SK-N-SH (cell line): Measurements from ENCODE around the gene VPREB1. TPM values are rescaled to one million over a fixed set of nuclear protein-coding genes. Genes with fewer than 3 reads are reported as not detected.
"Not testable (repeated sequence)": the region's sequence is repeated elsewhere in the genome, so short reads cannot be mapped to it uniquely, and the experiment has no call there.

Experiments used
- CTCF ChIA-PET: fragments of 300-600, 350-600 bp; formaldehyde crosslinking; extraction: SDS; loops from one replicate; lab custom pipeline; 2021; lab: Yijun Ruan, JAX
- POLR2A ChIA-PET: fragments of 350-600 bp; sonication (Branson Sonifier 250); formaldehyde crosslinking; extraction: SDS; loops from one replicate; lab custom pipeline; 2020; ENCODE audit warnings: antibody characterized with exemption, inconsistent platforms; lab: Yijun Ruan, JAX
- DNase-seq: peaks from one replicate; pipeline ENCODE4 v3.0.0; 2012
- H2AFZ ChIP-seq: fragments of 200-600 bp; sonication (generic); 2 replicates; pipeline ENCODE4 v1.8.1; 2016; ENCODE audit warnings: antibody characterized with exemption, mild to moderate bottlenecking, low read depth
- H3F3A ChIP-seq: fragments of 200-600 bp; sonication (generic); replicated peaks from 2 replicates; pipeline ENCODE3; 2016; ENCODE audit warnings: antibody characterized with exemption, mild to moderate bottlenecking; ENCODE audit not compliant: insufficient read depth
- H3K27ac ChIP-seq, 2 experiments: fragments of 200-500 bp in 1 of 2; fragments of 200-600 bp in 1 of 2; sonication (Bioruptor generic) in 1 of 2; sonication (generic), shearing (Covaris generic) in 1 of 2; 2 replicates each; pipeline versions ENCODE4 v1.5.1 to v1.6.1; 2014 to 2016; ENCODE audit warnings: low read depth in 2 of 2, inconsistent platforms in 1 of 2, low read length in 1 of 2, mild to moderate bottlenecking in 1 of 2, mixed read lengths in 1 of 2
- H3K27me3 ChIP-seq: fragments of 200-600 bp; sonication (generic), shearing (Covaris generic); 2 replicates; pipeline ENCODE4 v1.6.1; 2016; ENCODE audit warnings: mixed run types; ENCODE audit not compliant: insufficient read depth
- H3K36me3 ChIP-seq, 2 experiments: fragments of 200-500 bp in 1 of 2; fragments of 200-600 bp in 1 of 2; sonication (Bioruptor generic) in 1 of 2; sonication (generic) in 1 of 2; replicated peaks in 1 of 2; 2 replicates each; pipeline versions ENCODE3 to v1.5.1; 2014 to 2016; ENCODE audit warnings: low read length in 1 of 2, mild to moderate bottlenecking in 1 of 2; ENCODE audit not compliant: insufficient read depth in 2 of 2, control insufficient read depth in 1 of 2
- H3K4me1 ChIP-seq, 2 experiments: fragments of 200-500 bp in 1 of 2; fragments of 200-600 bp in 1 of 2; sonication (Bioruptor generic) in 1 of 2; sonication (generic), shearing (Covaris generic) in 1 of 2; 2 replicates each; pipeline versions ENCODE4 v1.5.1 to v1.6.1; 2014 to 2016; ENCODE audit warnings: low read depth in 1 of 2, low read length in 1 of 2, mixed run types in 1 of 2; ENCODE audit not compliant: insufficient read depth in 2 of 2, control insufficient read depth in 1 of 2
- H3K4me2 ChIP-seq: fragments of 200-600 bp; sonication (generic), shearing (Covaris generic); 2 replicates; pipeline ENCODE4 v1.6.1; 2017; ENCODE audit warnings: mixed run types
- H3K4me3 ChIP-seq, 2 experiments: fragments of 200-500 bp in 1 of 2; fragments of 200-600 bp in 1 of 2; sonication (Bioruptor generic) in 1 of 2; sonication (generic), shearing (Covaris generic) in 1 of 2; 2 replicates each; pipeline versions ENCODE4 v1.5.1 to v1.8.1; 2014 to 2016; ENCODE audit warnings: low read depth in 2 of 2, inconsistent platforms in 1 of 2, low read length in 1 of 2, mild to moderate bottlenecking in 1 of 2, mixed read lengths in 1 of 2, moderate library complexity in 1 of 2
- H3K79me2 ChIP-seq: fragments of 200-600 bp; sonication (generic); 2 replicates; pipeline ENCODE4 v1.8.1; 2017; ENCODE audit warnings: mild to moderate bottlenecking; ENCODE audit not compliant: insufficient read depth
- H3K9ac ChIP-seq: fragments of 200-600 bp; sonication (generic); 2 replicates; pipeline ENCODE4 v1.6.1; 2017; ENCODE audit warnings: mixed run types
- H3K9me2 ChIP-seq: fragments of 200-600 bp; sonication (generic); 2 replicates; pipeline ENCODE4 v1.6.1; 2017; ENCODE audit warnings: mixed run types
- H3K9me3 ChIP-seq: fragments of 200-600 bp; sonication (generic); 2 replicates; pipeline ENCODE4 v1.6.1; 2017; ENCODE audit warnings: mixed run types, mild to moderate bottlenecking, moderate library complexity
- H4K20me1 ChIP-seq: fragments of 200-600 bp; sonication (generic); 2 replicates; pipeline ENCODE4 v1.6.1; 2017; ENCODE audit warnings: mild to moderate bottlenecking, mixed run types; ENCODE audit not compliant: insufficient read depth
- EZH2phosphoT487 ChIP-seq: fragments of 200-600 bp; sonication (generic); IDR thresholded peaks from 2 replicates; pipeline ENCODE4 v1.6.1; 2017; ENCODE audit warnings: low read depth, mixed run types, mild to moderate bottlenecking, antibody characterized with exemption, moderate library complexity, borderline replicate concordance
- FOSL2 ChIP-seq: IDR thresholded peaks from 2 replicates; pipeline ENCODE4 v1.4.0; 2012; ENCODE audit warnings: low read depth, mild to moderate bottlenecking, moderate library complexity, borderline replicate concordance
- GATA2 ChIP-seq: sonication (generic); formaldehyde crosslinking; IDR thresholded peaks from 2 replicates; pipeline ENCODE4 v1.5.0; 2020; ENCODE audit warnings: mild to moderate bottlenecking, missing genetic modification reagents
- IRF3 ChIP-seq: fragments of 150-350 bp; IDR thresholded peaks from 2 replicates; pipeline ENCODE4 v1.6.1; 2016; ENCODE audit warnings: mild to moderate bottlenecking, low read depth, low read length
- POLR2AphosphoS5 ChIP-seq: IDR thresholded peaks from 2 replicates; pipeline ENCODE4 v1.6.1; 2012; ENCODE audit warnings: low read depth, low read length
- REST ChIP-seq: IDR thresholded peaks from 2 replicates; pipeline ENCODE4 v1.6.1; 2012; ENCODE audit warnings: mild to moderate bottlenecking, low read depth, low read length, moderate library complexity
- SIN3A ChIP-seq: IDR thresholded peaks from 2 replicates; pipeline ENCODE4 v1.6.1; 2012; ENCODE audit warnings: low read depth, mild to moderate bottlenecking, low read length, moderate library complexity, borderline replicate concordance
- TCF12 ChIP-seq: IDR thresholded peaks from 2 replicates; pipeline ENCODE4 v1.4.0; 2012
- USF2 ChIP-seq: fragments of 150-350 bp; IDR thresholded peaks from 2 replicates; pipeline ENCODE4 v1.6.1; 2017; ENCODE audit warnings: antibody characterized with exemption, low read length, low read depth, borderline replicate concordance
- WGBS: methylation state at CpG from one replicate; pipeline ENCODE4 v1.1.6; 2017; ENCODE audit warnings: low lambda C conversion rate; 5-methylcytosine and 5-hydroxymethylcytosine counted together
- polyA plus RNA-seq, 3 experiments: library from polyadenylated mRNA; depleted of rRNA; stranded (reverse); fragments of >200 nt; gene quantifications; 2 replicates each; pipeline ENCODE4 v1.2.3, GENCODE V29; 2012

The VPREB1 gene
- polyA plus RNA-seq, 1 of the 3 experiments (the other 2 are of a cell fraction) = not detected

- Histone ChIP-seq H2AFZ (no peak overlapping the region), H3K27ac (no peak overlapping the region), H3K4me2 (no peak overlapping the region), H3K9me3 (no peaks in the 10 kb centered on the region), H3K79me2 (no peaks in the 10 kb centered on the region), H3K4me1 (no peaks in the 10 kb centered on the region), H3F3A (no peaks in the 10 kb centered on the region), H3K27me3 (peaks cover 5% of the 10 kb centered on the region; the same call in 1 of the 2 replicates), H3K36me3 (no peaks in the 10 kb centered on the region), H3K4me3 (no peak overlapping the region), H4K20me1 (no peaks in the 10 kb centered on the region), H3K9ac (no peak overlapping the region), H3K9me2 (no peaks in the 10 kb centered on the region)
- 17% methylated on average over 3 of the region's 3 CpGs for WGBS
- no peak for DNase-seq
- POLR2A ChIA-PET = no interaction called here
- TF ChIP-seq FOSL2 = no peak
- no peak for TF ChIP-seq REST
- TF ChIP-seq GATA2 (CRISPR knock-in tag) = no peak
- no peak for TF ChIP-seq USF2
- no peak for TF ChIP-seq EZH2phosphoT487
- TF ChIP-seq TCF12 = no peak
- no peak for TF ChIP-seq POLR2AphosphoS5
- TF ChIP-seq IRF3 = no peak
- no peak for TF ChIP-seq SIN3A
- CTCF ChIA-PET = interaction anchor here (0.6 kb wide), 1 partner anchor 1855 kb away, joined by 3 read pairs; no protein-coding TSS in a partner anchor
Measured at GRCh38 chr22:22248878-22249277, 4.3 kb downstream of the VPREB1 start.

- H3K27ac ChIP-seq, H3K4me1 ChIP-seq, DNase-seq, POLR2A ChIA-PET, H3K27me3 ChIP-seq, H3K9ac ChIP-seq, H3K79me2 ChIP-seq, H3K36me3 ChIP-seq, H3K4me2 ChIP-seq, H3K9me3 ChIP-seq, H3K4me3 ChIP-seq, H3K9me2 ChIP-seq, H3F3A ChIP-seq, CTCF ChIA-PET, H4K20me1 ChIP-seq, H2AFZ ChIP-seq: not testable (repeated sequence)
- 37% methylated on average over 7 of the region's 8 CpGs for WGBS
Measured at GRCh38 chr22:22250651-22251050, 6.1 kb downstream of the VPREB1 start.

- H3K79me2 ChIP-seq, H3K27me3 ChIP-seq, H3F3A ChIP-seq, H3K4me3 ChIP-seq, H4K20me1 ChIP-seq, CTCF ChIA-PET, H3K36me3 ChIP-seq, POLR2A ChIA-PET, DNase-seq, H3K9me2 ChIP-seq, H3K27ac ChIP-seq, H3K4me1 ChIP-seq, H3K4me2 ChIP-seq, H3K9me3 ChIP-seq, H2AFZ ChIP-seq, H3K9ac ChIP-seq: not testable (repeated sequence)
- WGBS = 90% methylated on average over 4 of the region's 13 CpGs
Measured at GRCh38 chr22:22256133-22256532, 11.5 kb downstream of the VPREB1 start.

GRCh38 chr22:22258597-22259415, 14.2 kb downstream of the VPREB1 start:
- POLR2A ChIA-PET, H3K27ac ChIP-seq, H2AFZ ChIP-seq, H4K20me1 ChIP-seq, H3K79me2 ChIP-seq, H3K36me3 ChIP-seq, H3K4me2 ChIP-seq, H3K9ac ChIP-seq, H3K4me1 ChIP-seq, H3K9me3 ChIP-seq, DNase-seq, CTCF ChIA-PET, H3F3A ChIP-seq, H3K27me3 ChIP-seq, H3K9me2 ChIP-seq, H3K4me3 ChIP-seq: not testable (repeated sequence)
- WGBS = 63% methylated on average over 7 of the region's 7 CpGs
